Measurements from ENCODE around the gene C20orf141. TPM values are rescaled to one million over a fixed set of nuclear protein-coding genes. Genes with fewer than 3 reads are reported as not detected.
"Not testable (repeated sequence)": the region's sequence is repeated elsewhere in the genome, so short reads cannot be mapped to it uniquely, and the experiment has no call there.

The C20orf141 gene, protein sequence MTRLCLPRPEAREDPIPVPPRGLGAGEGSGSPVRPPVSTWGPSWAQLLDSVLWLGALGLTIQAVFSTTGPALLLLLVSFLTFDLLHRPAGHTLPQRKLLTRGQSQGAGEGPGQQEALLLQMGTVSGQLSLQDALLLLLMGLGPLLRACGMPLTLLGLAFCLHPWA
- not detected for polyA plus RNA-seq (ENCODE audit: insufficient read length in 4 of 4)

DNA sequence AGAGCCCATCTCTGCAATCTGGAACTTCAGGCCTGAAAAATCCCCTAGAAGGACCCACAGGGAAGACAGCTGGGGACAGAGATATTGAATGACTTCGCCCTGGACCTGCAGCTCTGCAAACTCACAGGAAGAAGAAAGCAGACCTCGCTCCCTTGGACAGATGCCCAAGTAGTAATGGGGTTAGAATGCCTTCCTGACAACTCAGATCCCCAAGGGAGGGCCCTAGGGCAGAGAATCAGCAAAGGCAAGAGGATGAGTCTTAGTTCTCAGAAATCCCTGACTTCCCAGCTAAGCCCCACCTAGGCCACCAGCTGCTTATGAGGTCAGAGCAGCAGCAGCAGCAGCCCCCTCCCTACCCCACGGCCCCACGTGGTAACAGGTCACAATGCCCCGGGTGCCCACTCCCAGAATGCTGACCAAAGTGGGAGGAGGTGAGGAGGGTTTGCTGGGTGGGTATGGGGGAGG is at the start of gene C20orf141:
Gene C20orf141, plus strand, starts transcription at position 401 of the 465 bp plus-strand sequence. CDS start 198 bp downstream, outside the sequence.
- DNase-seq (ENCODE audit: low read depth in 4 of 4, low spot score in 3 of 4): no peak

DNA sequence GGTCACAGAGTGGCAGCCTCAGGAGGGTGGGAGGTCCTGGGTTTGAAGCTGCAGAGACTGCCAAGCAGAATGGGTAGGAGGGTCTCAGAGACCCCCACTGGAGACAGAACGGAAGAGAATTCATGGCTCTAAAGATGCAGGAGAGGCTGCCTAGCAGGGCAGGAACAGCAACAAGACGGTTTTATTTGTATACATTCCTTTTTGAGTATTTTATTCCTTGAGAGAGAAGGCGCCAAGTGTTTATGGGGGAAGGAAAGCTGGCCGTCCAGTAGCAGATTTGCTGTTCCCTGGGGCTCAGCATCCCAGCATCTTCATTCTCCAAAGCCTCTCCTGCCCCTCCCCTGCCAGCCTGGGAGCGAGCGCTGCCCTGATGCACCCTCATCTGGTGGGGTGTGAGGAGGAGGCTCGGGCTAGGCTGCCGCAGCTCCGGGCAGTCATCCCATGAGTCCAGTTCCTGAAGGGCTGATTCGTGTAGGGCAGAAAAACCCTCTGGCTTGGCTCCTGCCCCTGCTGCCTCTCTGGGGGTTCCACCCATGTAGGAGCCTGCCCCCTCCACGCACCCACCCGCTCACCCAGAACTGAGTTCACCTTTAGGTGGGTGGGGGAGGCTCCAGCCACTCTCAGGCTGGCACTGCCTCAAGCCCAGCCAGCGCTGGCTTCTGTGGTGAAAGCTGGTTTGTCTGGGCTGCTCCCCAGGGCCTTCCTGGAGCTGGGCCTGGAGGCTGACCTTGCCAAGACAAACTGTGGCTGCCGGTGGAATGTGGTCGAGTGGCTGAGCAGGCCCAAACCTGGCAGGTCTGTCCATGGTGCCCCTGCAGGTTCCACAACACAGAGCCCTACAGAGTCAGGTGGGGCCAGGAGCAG is 46.8 kb upstream of the C20orf141 start:
- DNase-seq (ENCODE audit: low read depth in 4 of 4, low spot score in 3 of 4): no peak

DNA sequence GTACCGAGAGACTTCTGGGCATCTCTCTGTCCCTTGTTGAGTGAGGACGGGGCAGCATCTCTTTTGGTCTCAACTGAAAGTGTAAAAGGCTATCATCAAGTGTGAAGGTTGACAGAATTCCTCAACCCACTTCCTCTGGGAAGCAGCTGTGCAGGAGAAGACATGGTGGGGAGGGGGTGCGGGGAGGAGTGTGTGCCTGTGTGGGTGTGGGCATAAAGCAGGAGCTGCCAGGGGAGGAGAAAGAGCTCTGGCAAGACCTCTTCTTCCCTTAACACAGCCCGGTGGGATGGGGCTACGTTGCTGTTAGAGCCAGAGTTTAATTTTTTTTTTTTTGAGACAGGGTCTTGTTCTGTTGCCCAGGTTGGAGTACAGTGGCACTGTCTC is 46.2 kb upstream of the C20orf141 start:
- DNase-seq (ENCODE audit: low read depth in 4 of 4, low spot score in 3 of 4): no peak

DNA sequence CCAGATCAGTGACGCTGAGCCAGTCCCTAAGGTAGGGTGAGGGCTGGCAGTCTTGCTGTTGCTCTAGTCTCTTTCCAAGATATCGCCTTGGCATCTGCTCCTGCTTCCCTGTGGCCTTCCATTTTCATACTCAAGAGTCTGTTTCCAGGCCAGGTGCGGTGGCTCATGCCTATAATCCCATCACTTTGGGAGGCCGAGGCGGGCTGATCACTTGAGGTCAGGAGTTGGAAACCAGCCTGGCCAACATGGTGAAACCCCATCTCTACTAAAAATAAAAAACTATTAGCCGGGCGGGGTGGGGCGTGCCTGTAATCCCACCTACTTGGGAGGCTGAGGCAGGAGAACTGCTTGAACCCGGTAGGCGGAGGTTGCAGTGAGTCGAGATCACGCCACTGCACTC is 44.7 kb upstream of the C20orf141 start:
- DNase-seq (ENCODE audit: low read depth in 4 of 4, low spot score in 3 of 4): not testable (repeated sequence)

DNA sequence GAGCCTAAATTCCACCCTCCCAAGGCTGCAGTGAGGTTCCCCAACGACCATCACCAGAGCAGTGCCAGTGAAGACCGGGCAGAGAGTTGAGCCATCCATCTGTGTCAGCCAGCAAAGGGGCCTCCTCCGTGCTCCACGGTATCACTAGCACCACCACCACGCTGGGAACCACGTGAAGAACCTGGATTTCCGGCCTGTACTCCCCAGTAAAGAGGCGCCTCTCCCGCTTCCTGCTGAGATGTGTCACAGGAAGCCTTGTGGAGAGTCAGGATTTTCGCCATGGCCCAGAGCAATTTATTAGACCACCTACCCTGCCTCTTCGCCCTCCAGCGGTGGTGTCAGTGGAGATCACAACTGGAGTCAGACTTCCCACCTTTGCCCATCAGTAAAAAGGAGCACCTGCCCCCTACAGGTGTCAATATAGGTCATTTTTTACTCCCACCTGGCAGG is 43.1 kb upstream of the C20orf141 start:
- no peak for DNase-seq (ENCODE audit: low read depth in 4 of 4, low spot score in 3 of 4)

DNA sequence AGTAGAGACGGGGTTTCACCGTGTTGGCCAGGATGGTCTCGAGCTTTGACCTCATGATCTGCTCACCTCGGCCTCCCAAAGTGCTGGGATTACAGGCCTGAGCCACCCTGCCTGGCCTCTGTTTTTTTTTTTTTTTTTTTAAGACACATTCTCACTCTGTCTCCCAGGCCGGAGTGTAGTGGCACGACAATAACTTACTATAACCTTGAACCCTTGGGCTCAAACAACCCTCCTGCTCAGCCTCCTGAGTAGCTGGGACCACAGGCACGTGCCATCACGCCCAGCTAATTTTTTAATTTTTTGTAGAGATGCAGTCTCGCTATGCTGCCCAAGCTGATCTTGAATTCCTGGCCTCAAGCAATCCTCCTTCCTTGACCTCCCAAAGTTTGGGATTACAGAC is 41.0 kb upstream of the C20orf141 start:
- DNase-seq (ENCODE audit: low read depth in 4 of 4, low spot score in 3 of 4): no peak

DNA sequence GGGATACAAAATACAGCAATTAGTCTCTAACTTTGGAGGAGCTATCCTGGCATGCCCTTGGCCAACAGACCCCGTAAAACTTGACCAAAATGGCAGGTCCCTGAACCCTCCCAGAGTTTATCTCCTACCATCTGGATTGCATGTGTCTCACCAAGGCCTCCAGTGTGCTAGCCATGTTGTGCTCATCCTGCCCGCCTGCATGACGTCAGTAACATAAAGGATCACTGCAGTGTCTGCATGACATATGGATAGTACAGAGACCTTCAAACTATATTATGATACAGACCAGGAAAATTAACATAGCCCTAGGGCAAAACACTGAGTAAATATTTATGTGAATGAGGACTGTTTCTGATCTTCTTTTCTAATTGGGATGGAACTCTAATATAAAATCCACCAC is 39.6 kb upstream of the C20orf141 start:
- no peak for DNase-seq (ENCODE audit: low read depth in 4 of 4, low spot score in 3 of 4)

DNA sequence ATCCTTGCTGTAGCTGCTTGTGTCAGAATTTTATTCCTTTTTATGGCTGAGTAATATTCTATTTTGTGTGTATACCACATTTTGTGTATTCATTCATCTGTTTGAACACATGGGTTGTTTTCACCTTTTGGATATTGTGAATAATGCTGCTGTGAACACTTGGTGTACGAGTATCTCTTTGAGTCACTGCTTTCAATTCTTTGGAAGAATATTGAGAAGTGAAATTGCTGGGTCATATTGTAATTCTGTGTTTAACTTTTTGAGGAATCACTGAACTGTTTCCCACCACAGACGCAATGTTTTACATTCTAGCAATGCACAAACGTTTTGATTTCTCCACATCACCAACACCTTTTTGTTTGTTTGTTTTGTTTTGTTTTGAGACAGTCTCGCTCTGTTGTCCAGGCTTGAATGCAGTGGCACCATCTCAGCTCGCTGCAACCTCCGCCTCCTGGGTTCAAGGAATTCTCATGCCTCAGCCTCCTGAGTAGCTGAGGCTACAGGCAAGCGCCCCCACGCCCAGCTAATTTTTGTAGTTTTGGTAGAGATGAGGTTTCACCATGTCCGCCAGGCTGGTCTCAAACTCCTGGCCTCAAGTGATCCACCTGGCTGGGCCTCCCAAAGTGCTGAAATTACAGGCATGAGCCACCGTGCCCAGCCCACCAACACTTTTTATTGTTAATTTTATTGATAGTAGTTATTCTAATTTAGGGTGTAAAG is 36.0 kb upstream of the C20orf141 start:
- no peak for DNase-seq (ENCODE audit: low read depth in 4 of 4, low spot score in 3 of 4)

DNA sequence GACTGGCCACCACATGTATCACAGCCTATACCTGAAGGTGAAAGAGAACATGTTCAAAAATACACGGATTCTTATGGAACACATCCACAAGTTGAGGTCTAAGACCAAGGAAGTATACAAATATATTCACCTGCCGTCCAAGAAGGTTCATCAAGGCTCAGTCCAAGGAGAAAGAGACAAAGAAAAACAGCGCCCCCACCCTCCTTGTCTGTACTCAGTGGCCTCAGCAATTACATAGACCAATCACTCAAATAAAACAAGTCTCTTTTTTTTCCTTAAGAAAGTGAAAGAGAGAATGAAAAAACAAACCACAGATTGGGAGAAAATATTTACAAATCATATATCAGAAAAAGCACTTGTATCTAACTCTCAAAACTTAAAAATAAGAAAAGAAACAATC is 33.8 kb upstream of the C20orf141 start:
- no peak for DNase-seq (ENCODE audit: low read depth in 4 of 4, low spot score in 3 of 4)

DNA sequence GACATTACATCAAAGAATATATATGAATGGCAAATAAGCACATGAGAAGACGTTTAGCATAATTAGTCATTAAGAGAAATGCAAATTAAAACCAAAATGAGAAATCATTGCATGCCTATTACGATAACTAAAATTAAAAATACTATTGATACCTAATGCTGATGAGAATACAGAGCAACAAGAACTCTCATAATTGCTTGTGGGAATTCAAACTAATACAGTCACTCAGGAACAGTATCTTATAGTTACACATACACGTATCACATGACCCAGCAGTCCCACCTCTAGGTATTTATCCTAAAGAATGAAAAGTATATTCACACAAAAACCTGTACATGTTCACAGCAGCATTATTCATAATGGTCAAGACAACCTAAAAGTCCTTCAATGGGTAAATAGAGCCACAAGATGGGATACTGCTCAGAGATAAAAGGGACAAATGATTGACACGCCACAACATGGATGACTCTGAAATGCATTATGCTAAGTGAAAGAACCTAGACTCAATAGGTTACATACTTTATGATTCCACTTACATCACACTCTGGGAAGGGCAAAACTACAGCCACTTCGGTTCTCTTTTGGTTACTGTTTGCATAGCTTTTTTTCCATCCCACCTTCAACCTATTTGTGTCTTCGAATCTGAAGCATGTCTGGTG is 30.8 kb upstream of the C20orf141 start:
- no peak for DNase-seq (ENCODE audit: low read depth in 4 of 4, low spot score in 3 of 4)

DNA sequence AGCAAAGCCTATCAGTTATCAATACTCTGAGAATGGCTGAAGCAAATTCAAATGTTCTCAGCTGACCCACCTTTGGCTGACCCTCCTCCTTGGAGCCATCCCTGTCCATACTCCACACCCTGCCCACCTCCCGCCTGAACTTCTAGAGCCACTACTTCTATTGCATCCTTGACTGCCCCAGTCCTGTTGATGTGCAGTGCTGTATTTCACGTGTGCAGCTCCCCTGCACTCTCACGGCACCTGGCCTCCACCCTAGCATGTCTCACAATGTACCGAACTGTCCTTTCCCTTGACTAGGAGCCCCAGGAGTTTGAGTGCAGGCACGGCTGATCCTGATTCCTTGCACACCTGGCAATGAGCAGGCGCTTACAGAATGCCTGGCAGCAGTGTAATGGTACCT is 21.3 kb upstream of the C20orf141 start:
- DNase-seq (ENCODE audit: low read depth in 4 of 4, low spot score in 3 of 4): no peak

DNA sequence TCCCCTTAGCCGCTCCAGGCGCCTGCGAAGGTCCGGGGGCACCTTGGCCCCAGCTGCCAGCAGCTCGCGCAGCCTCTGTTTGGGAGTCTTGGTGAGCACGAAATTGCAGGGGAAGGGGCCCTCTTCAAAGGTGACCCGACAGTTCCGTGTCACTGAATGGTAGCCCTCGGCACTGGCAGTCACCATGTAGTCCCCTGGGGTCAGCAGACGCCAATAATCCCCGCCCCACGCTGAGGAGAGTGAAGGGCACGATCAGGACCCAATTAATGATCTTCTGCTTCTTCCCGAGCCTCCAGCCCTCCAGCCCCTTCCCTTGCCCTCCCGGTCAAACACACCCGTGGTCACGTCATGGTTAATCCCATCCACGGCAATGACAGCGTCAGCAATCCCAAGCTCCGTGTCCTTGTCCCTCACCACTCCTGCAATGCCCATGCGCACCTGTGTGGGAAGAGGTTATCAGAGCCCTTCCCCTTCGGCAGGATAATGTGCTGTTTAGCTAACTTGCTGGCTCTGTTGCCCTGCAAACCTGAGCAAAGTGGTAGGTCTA is 20.5 kb upstream of the C20orf141 start:
- no peak for DNase-seq (ENCODE audit: low read depth in 4 of 4, low spot score in 3 of 4)

DNA sequence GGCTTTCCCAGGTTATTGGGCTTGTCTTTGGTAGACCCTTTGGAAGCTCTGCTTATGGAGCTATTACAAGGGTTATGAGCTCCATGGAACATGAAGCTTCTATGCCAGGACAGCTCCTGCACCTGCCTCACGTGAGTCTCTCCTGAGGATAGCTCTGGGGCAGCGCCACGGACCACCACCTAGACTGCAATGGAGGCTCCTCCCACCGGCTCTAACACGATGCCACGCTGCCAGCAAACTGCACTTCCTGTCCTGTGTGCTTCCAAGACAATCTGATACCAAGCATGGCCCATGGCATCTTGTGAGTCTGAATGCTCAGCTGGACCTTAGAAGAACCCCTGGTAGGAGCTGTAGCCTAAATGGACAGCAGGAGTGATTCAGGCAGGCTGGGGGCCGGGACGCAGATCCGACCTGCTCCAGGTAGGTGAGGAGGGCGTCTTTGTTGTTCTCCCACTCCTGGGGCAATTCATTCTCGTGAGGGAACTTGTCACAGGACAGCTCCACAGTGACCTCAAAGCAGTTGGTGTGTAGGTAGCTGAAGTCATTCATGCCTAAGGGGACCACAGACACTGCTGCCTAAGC is 19.8 kb upstream of the C20orf141 start:
- DNase-seq (ENCODE audit: low read depth in 4 of 4, low spot score in 3 of 4): no peak

DNA sequence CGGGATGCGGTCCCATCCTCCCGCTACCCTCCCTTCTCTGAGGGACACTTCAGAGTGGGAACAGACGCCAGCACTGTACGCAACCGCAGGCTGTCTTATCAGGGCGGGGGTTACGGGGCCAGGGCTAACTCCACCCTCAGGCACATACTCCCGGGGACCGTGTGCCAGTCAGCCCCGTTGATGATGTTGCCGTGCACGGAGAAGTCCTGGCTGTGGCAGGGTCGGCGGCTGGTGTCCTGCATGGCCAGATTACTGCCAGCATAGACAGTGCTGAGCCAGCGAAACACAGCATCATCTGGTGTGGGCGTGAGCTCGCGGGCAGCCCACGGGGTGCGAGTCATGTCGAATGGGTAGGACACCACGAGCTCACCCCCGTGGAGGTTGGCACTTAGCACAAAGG is 19.3 kb upstream of the C20orf141 start:
- DNase-seq (ENCODE audit: low read depth in 4 of 4, low spot score in 3 of 4): no peak

DNA sequence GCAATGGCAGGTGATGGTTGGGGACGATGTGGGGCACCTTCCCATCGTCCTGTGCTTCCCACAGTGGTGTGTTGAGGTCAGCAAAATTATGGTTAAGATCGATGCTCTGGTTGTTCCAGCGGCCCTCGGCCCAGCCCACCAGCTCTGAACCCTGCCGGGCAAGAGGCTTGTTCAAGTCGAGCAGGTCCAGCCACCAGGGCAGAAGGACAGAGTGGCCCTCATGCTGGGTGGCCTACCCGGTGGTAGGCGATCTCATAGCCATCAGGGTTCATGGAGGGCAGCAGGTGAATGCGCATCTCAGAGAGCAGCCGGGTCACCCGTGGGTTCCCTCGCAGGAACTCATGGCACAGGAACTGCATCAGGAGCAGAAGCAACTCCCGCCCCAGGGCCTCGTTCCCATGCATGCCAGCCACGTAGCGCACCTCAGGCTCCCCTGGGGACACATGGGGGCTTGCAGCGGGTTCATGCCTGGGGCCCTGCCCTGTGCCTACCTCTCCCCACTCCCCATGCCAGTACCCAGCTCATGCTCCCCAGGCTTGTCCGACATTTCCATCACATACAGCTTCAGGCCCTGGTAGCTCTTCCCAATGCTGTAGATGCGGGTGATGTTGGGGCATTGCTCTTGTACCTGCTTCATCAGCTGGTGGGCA is 18.7 kb upstream of the C20orf141 start:
- DNase-seq (ENCODE audit: low read depth in 4 of 4, low spot score in 3 of 4): no peak

DNA sequence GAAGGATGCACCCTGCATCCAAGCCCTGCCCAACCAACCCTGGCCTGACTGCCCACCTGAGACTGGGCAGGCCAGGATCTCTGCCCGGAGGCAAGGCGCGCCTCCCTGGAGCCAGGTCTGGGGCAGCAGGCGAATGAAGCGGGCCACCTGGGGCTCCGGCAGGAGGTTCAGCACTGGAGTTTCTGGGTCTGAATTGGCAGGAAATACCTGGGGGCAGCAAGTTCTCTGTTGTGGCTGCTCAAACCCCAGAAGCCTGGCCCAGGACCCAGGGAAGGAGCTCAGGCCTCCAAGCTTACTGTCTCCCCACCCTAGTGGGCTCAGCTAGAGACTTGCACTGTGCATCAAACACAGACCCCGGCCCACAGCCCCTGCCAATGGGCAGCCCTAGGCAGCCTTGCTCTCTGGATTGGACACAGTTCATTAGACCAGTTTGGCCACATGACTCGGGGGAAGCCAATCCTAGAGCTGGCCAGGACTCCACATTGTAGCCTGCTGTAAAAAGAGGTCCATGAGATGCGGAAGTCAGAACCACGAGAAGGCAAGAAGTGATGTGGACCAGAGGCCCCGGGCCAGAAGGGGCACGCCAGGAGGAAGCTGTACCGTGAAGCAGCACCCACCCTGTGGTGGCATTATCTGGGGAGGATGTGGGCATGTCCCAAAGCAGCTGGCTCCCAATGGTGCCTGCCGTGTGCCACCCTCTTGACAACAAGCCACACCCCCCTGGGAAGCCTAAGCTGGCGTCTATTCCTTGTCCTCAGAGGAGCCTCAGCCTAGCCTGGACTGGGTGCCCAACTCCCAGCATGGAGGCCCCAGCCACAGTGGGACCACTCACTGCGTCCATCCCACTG is 17.4 kb upstream of the C20orf141 start:
- no peak for DNase-seq (ENCODE audit: low read depth in 4 of 4, low spot score in 3 of 4)

DNA sequence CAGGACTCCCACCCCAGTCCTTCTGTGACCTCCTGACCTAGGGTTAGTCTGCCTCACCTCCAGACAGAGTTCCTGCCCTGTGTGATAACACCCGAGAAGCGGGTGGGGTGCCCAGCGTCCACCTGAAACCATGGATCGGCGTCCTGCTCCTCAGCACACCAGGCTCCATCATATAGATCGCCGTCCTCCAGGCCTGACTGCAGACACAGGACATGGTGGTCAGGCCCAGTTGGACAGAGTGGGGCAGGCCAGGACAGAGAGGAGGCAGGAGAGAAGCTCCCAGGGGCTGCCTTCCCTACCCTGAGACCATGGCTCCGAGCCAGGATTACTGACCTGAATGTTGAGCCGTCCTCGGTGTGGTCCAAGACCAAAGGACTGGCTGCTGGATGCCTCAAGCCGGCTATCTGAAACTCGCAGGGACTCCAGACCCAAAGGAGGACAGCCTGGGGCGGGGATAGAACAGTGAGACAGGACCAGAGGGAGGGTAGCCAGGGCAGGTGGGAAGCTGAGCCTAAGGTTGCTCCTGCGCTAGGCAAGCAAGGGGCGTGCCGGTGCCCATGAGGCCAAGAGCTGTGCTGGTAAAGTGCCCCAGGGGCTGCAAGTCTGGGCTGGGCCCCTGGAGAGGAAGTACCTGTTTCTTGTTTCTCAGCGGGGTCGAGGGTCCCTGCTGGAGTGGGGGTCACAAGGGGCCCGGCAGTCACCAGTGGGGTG is 16.5 kb upstream of the C20orf141 start:
- no peak for DNase-seq (ENCODE audit: low read depth in 4 of 4, low spot score in 3 of 4)

DNA sequence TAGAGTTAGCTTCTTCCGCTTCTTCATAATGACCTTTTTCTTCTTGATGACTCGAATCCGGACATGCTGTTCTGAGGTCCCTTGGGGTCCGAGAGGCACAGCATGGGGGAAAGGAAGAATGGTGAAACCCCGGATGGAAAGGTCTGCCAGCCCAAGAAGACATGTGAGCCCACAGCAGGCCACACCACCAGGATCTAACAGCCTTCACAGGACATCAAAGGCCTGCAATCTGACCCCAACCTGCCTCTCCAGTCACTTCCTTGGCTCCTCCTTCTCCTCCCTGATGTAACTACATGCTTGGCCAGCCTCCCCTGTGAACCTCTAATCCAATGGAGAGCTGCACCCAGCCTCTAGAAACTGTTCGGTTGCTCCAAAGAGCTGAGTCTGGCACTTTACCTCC is 16.0 kb upstream of the C20orf141 start:
- DNase-seq (ENCODE audit: low read depth in 4 of 4, low spot score in 3 of 4): no peak

Measured in right renal pelvis (tissue), 4 donors.